ENCODE measurements around the gene KRTAP12-3. TPM values are rescaled to one million over a fixed set of nuclear protein-coding genes. Genes with fewer than 3 reads are reported as not detected.
"Not testable (repeated sequence)": the region's sequence is repeated elsewhere in the genome, so short reads cannot be mapped to it uniquely, and the experiment has no call there.

KRTAP12-3 gene, protein sequence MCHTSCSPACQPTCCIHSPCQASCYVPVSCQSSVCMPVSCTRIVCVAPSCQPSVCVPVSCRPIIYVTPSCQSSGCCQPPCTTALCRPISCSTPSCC
- not detected for polyA plus RNA-seq (2013, experiment 1 of 2; ENCODE audit: insufficient read length)
- polyA plus RNA-seq (2013, experiment 2 of 2; ENCODE audit: insufficient read length) = not detected

DNA sequence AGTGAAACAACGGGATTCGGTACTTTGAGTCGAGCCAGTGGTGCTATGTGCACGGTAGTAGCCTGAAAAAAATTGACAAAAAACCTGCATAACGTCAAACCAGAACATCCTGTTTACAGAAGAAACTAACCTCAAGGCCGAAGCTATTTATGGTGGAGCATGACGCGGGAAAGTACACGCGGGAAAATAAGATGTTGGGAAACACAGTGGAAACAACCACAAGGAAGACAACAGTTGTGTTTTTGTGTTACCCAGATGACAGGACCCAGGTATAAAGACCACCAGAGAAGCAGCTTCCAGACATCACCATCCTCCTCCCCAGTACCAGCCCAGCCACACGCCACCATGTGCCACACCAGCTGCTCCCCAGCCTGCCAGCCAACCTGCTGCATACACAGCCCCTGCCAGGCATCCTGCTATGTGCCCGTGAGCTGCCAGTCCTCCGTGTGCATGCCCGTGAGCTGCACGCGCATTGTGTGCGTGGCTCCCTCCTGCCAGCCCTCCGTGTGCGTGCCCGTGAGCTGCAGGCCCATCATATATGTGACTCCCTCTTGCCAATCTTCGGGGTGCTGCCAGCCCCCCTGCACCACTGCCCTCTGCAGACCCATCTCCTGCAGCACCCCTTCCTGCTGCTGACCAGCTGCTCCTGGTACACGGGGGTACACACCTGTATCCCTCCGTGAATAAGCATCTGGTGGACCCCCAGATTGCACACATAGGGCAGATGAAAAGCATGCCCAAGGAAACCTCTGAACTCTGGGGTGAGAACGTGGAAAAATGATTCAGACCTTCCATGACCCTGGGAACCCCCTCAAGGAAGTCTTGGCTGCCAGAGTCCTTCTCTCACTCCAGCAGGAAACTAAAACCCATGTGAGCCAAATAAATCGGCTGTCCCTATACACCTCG, at the start of gene KRTAP12-3:
Gene KRTAP12-3, plus strand, starts transcription at position 298 of the 906 bp plus-strand sequence. Its CDS starts 48 bp downstream, at position 346.
- DNase-seq = no peak

DNA sequence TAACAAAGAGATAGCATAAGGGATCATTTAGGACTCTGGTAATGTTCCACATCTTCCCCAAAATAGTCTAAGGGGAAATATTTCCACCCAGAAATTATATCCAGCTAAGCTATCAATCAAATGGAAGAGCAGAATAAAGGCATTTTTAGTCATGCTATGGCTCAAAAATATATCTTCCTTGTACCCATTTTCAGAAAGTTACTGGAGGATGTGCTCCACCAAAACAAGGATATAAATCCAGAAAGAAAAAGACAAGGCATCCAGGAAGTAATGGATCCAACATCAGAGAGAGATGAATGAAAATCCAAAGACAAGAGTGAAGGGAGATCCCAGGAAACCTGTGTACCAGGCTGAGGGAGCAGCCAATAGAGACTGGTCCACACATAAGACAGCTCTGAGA, 48.5 kb upstream of the KRTAP12-3 start:
- no peak for DNase-seq

DNA sequence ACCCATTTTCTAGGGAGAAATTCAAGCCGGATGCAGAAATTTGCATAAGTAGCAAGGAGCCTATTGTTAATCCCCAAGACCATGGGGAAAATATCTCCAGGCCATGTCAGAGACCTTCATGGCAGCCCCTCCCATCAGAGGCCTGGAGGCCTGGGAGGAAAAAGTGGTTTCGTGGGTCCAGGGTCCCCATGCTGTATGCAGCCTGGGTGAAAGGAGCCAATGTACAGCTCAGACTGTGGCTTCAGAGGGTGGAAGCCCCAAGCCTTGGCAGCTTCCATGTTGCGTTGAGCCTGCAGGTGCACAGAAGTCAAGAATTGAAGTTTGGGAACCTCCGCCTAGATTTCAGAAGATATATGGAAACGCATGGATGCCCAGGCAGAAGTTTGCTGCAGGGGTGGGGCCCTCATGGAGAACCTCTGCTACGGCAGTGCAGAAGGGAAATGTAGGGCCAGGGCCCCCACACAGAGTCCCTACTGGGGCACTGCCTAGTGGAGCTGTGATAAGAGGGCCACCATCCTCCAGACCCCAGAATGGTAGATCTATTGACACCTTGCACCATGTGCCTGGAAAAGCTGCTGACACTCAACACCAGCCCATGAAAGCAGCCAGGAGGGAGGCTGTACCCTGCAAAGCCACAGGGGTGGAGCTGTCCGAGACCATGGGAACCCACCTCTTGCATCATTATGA, 47.4 kb upstream of the KRTAP12-3 start:
- not testable (repeated sequence) for DNase-seq

DNA sequence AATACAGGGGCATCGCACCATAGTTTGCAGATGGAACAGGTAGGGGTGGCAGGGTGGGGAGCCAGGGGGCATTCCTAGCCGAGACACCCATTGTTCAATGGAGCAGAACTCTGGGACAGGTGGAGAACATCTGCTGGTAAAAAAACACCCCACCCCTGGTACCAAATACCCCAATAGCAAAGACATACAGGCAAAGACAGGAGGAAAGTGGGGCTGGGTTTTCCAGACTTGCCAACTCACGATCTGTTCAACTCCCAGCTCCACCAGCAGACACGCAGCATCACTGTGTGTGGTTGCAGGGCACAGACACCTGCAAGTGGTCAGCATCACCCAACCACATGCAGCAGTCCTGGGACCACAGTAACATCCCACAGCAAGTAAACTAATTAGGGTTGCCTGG, 46.2 kb upstream of the KRTAP12-3 start:
- DNase-seq = no peak

DNA sequence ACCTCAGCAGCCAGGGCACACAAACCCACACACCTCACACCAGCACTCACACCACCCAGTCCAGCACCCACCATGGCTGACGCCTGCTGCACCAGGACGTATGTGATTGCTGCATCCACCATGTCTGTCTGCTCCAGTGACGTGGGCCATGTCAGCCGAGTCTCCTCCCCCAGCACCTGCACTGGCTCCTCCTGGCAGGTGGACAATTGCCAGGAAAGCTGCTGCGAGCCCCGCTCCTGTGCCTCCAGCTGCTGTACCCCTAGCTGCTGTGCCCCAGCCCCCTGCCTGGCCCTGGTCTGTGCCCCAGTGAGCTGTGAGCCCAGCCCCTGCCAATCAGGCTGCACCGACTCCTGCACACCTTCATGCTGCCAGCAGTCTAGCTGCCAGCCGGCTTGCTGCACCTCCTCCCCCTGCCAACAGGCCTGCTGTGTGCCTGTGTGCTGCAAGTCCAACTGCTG, 45.7 kb upstream of the KRTAP12-3 start, which contains the start of gene KRTAP10-8:
Gene KRTAP10-8, plus strand, starts transcription at position 51 of the 458 bp plus-strand sequence. Its CDS starts 22 bp downstream, at position 73.
- DNase-seq = no peak

DNA sequence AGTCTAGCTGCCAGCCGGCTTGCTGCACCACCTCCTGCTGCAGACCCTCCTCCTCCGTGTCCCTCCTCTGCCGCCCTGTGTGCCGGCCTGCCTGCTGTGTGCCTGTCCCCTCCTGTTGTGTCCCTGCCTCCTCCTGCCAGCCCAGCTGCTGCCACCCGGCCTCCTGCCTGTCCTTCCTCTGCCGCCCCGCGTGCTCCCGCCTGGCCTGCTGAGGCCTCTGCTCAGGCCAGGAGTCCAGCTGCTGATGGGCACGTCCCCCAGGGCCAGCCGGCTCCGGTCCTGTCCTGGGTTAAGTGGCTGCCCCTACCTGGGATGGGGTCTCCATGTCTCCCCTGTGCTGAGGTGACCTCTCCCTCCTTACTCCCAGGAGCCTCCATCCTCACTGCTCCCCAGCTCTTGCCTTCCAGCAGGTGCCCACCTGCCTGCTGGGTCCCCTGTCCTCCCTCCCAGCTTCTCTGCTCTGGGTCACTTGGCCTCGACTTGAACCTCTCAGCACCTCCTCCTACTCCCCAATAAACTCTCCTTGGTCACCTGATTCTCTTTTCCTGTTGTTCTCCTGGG, 45.0 kb upstream of the KRTAP12-3 start:
- no peak for DNase-seq

DNA sequence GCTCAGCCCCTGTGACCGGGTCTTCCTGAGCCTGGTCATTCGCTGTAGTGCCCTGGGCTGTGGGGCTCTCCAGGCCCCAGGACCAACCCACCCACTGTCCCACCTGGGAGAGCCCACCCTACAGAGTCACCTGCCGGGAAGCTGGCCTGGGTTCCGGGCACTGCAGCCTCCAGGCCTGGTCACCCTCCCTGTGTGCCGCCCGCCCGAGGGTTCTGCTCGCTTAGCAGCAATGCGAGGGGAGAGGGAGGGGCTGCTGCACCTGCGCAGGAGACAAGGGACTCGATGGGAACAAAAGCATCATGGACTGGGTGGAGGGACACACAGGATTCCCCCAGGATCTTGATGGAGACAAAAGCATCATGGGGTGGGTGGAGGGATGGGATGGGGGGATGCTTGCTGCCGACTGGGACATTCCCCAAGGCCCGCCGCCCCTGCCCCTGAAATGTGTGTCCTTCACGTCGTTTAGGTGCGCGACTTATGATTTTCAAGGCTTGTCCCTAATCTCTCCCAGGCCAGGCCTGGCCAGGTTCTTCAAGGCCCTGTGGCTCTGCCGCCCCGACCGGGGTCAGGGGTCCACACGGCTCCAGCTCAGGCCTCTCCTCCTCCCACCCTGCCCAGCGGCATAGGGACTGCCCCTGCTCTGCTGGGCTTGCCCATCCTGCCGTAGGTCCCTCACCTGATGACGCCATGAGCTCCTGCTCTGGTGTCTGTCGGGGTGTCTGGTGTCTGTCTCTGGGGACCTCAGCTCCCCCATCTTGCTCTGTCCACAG, 44.2 kb upstream of the KRTAP12-3 start:
- DNase-seq = no peak

DNA sequence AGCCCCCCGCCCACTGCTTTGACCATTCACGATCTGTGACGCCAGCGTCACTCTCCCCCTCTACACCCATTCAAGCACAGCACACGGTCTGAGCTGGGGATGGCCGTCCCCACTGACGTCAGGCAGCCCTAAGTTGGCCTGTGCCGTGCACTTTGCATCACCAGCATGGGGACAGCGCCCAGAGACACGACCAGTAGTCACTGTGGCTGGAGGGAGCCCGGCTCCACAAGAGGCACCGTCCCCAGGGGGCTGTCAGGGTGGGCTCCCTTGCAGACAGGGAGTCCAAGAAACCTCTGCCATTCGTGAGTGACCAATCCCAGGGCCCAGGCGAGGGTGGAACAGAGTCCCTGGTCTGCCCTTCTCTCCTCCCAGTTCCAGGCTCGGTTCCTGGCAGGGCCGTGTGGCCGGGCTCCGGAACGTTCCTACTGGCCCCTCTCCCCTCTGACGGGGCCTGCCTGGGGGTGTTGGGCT, 43.5 kb upstream of the KRTAP12-3 start:
- no peak for DNase-seq

DNA sequence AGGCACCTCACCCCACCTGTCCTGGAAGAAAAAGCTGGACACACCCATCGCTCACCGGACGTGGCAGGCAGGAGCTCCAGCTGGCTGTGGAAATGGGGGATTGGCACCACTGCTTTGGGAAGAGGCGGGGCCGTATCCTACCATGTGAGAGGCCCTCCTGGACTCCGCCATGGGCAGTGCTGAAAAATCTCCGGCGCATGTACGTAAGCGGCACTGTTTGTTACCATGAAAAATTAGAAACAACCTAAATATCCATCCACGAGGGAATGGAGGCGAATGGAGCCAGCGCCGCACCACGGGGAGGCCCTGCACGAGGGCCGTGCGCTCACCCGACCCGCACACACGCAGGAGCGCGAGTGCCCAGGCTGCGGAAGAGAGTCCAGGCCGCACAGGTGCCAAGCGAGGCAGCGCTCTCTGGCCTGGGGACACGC, 42.8 kb upstream of the KRTAP12-3 start:
- DNase-seq = no peak

DNA sequence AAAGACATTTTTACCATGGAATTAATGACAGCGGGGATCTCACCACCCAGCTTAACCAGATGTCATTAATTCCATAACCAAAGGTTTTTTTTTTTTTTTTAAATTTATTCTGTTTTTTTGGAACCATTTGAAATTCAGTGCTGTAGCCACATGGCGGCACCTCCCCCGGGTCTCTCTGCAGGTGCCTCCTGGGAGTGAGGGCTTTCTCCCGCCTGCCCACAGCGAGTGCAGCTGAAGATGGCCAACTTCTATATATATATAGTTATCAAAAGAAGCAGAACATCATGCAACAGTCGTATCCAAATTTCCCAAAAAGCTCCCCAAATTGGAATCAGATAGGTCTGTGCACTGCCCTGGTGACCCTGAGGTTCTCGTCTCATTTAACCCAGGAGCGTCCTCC, 42.3 kb upstream of the KRTAP12-3 start:
- DNase-seq = no peak

DNA sequence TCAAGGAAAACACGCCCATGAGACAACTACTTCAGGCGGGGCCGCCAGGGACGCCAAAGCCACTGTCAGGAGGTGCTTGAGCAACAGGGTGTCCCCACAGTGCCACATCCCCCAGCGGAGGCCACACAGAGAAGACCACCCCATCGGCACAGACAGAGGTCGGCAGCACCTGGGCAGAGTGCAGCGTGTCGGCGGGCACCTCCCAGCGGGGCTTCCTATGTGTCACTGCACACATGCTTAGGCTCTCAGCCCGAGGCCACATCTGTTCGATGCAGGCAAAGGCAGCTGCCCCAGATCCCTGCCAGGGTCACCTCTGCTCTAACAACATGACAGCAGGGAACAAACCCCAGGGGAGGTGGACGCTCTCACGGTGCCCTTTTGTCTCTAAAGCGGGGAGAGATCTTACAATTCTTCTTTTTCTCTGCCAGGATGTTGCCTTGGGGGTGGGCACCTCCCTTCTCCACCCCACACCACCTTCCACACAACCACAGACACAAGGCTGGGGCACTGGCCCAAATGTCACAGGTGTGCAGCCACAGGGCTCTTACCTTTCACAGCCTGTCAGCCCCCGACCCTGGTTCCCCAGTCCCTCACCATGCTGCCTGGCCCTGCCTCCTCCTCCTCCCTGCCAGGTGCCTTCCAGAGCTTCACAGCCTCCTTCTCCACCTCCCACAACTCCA, 41.7 kb upstream of the KRTAP12-3 start:
- no peak for DNase-seq

DNA sequence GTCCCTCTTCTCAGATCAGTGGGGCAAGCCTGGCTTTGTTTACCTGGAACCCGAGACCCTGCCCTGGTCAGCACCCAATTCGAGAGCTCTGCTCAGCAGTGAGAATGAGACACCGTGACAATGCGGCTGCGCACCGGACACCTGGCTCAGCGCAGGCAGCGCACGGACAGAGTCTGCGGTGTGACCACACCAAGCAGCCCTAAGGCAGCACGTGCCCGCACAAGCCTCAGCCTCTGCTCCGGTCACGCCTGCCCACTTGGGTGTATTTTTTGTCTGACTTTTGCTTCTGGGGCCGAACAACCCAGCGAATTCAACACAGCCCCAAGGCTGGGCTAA, 41.2 kb upstream of the KRTAP12-3 start:
- no peak for DNase-seq

DNA sequence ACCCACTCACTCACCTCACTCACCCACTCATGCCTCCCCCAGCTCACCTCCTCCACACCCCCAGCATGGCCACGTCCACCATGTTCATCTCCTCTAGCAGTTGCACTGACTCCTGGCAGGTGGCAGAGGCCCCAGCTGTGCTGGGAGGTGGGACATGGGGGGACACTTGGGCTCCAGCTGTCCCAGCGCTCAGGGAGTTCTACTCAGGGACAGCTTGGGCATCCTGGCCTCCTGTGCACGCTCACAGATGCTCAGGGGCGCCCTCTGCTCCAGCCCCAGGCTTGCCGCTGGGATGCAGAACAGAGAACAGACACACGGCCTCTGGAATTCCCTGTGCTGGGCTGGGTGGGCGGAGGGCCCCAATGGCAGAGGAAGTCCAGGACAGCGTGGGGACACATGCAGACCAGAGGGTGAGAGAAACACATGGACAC, 40.6 kb upstream of the KRTAP12-3 start:
- no peak for DNase-seq

DNA sequence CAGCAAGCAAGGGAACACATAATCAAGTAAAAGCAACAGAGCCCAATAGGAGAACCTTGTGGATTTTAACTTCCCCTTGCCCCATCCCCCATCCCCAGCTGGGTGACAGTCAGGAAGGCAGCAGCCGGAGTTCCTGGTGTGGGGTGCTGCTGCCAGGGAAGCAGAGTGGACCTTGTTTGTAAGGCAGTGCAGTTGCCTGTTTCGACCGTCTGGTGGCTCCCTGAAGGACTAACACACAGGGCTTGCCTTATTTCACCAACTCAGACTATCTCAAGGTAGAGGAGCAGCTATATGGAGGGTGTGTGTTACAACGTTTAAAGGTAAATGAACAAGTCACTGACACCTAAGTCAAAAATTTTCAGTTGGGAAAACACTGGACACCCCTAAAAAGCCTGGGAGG, 39.2 kb upstream of the KRTAP12-3 start:
- DNase-seq = no peak

DNA sequence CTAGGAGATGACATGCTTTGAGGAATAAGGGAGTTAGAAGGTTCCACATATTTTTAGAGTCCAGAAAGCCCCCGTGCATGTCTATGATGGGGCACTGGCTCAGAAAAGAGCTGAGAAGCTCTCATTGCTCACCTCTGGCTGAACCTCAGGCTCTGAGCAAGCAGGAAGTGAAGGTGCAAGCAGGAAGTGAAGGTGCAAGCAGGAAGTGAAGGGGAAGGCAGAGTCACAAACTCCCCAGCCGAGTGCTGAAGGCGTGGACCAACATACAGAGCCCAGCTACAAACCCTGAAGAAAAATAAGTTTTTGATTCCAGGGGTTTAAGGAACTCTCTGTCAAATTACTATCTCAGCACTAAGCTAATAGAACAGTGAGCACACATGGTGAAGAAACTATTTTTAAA, 38.8 kb upstream of the KRTAP12-3 start:
- DNase-seq = no peak

DNA sequence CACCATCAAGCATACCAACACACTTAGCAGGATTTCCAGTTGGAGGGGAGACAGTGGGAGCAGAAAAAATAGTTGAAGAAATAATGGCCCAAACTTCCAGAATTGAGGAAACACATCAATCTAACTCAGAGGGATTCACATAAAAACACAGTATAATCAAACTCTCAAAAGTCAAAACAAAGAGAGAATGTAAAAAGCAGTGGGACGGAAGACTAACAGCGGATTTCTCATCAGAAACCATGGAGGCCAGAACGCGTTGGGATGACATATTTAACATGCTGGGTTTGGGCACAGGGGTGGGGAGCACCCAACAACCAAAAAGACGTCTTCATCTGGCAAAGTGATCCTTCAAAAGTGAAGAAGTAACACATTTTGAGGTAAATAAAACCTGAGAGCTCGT, 37.8 kb upstream of the KRTAP12-3 start:
- no peak for DNase-seq

DNA sequence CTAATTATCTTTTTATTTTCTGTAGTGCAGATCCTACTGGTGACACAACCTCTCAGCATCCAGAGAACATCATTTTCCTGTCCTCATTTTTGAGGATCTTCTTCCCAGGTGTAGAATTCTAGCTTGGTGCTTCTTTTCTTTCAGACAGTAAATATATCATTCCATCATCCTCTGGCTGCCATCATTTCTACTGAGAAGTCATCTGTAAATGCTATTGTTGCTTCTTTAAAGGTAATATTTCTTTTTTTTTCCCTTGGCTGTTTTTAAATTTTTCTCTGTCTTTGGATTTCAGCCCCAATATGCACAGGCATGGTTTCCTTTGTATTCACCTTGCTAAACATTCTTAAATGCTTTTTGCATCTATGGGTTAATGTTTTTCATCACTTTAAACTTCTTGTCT, 34.2 kb upstream of the KRTAP12-3 start:
- DNase-seq = no peak

DNA sequence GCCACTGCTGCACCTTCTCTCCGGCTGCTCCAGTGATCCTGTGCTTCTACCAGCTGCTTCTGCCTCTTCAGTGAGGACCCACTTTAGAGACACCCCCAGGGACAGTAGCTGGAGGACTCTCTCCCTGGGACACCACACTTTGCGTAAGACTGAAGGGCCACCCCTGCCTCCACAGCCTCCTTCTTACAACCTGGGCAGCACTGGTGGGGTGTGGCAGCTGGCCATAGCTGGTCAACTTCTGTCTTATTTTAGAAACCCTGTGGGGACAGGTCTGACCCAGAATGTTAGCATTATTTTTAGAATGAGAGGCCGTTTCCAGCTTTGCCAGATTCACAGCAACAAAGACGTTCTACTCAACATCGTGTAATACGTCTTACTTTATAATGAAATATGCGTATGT, 32.0 kb upstream of the KRTAP12-3 start:
- DNase-seq = no peak

DNA sequence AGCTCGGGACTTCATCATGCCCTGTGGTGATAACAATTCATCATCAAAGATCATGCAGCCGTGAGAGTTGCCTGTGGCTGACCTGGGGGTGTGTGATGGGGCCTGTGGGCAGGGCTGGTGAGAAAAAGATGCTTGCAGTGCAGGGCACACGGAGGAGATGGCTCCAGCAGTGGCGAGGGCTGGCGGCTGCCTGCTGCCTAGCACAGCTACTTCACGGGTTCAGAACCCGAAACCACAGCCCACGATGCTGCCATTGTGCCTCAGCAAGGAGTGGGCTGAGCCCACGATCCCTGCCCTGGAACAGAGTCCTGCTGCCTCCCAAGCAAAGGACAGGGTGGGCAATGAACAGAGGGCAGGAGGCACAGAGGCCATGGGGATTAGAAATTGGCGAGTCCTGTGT, 31.5 kb upstream of the KRTAP12-3 start:
- no peak for DNase-seq

DNA sequence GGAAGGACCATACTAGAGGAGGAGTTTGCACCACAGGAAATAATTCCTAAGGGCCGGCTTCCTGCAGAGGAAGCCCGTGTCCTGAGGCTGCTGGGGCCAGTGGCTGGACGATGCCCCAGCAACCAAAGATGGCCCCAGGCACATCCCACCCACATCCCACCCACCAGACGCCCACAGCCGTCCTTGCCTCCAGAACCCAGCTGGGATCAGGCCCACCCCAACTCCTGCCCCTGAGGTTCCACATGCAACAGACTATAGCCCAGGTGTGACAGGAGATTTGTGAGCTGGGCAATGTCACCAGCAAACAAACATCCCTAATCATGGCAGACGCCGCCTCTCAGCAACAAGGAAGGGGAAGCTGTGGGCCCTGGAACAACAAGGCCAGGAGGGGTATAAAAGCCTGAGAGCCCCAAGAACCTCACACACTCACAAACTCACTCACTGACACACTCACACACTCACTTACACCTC, 31.0 kb upstream of the KRTAP12-3 start, which contains the start of gene KRTAP10-9:
Gene KRTAP10-9, plus strand, starts transcription at position 421 of the 471 bp plus-strand sequence. CDS start 79 bp downstream, outside the sequence.
- DNase-seq = no peak

Measured in fibroblast of skin of back (primary cell).